Esophagus muscularis mucosa (tissue), 4 donors: ENCODE results near the gene SEC23A.

Experiments
- CTCF ChIP-seq, 3 experiments: fragments of 200-600 bp in 2 of 3; fragments of 450-650 bp in 1 of 3; sonication (generic) in 2 of 3; IDR thresholded peaks; one replicate each; pipeline ENCODE4 v1.5.1; 2017 to 2019; ENCODE audit warnings: antibody characterized with exemption in 3 of 3, mild to moderate bottlenecking in 2 of 3, moderate library complexity in 1 of 3
- EP300 ChIP-seq: sonication (generic); formaldehyde crosslinking; IDR thresholded peaks from one replicate; pipeline ENCODE4 v1.6.1; 2017; ENCODE audit warnings: antibody characterized with exemption
- POLR2A ChIP-seq: fragments of 450-650 bp; IDR thresholded peaks from one replicate; pipeline ENCODE4 v1.6.1; 2017; ENCODE audit warnings: antibody characterized with exemption, moderate library complexity, mild to moderate bottlenecking, low read depth

GRCh38 chr14:39090548-39091111, 12.4 kb downstream of the SEC23A start:
- TF ChIP-seq CTCF (IDR thresholded peaks at IDR 0.05) (no peak), EP300 (no peak), POLR2A (no peak)
